ENCODE data around the gene LCN9. TPM values are rescaled to one million over a fixed set of nuclear protein-coding genes. Genes with fewer than 3 reads are reported as not detected.

Gene LCN9
- total and polyA plus RNA-seq, 9 donors = not detected

DNA sequence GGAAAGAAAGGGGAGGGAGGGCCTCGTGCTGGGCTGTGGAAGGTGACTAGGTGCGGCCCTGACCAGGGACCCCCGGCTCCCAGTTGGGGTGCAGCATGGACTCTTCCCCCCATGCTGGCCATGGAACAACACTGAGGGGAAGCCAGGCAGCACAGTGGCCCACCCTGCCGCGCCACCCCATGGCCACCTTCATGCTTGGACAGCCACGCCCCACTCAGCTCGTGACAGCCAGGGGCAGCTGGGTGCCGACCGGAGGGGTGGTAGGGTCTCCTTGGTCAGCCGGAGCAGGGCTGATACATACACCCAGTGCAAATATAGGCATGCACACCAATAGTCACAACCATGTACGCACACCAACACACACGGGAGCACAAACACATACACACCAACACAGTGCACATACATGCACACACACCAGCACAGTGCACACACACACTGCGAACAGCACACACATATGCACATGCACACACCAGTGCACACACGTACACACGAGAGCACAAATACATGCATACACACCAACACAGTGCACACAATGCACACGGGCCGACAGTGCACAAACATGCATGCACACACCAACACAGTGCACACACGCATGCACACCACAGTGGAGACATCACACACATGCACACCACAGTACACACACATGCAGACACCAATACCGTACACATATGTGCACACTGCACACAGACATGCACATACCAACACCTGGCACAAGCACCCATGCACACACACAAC is 27.9 kb downstream of the LCN9 start:
- Histone ChIP-seq H3K9me3 (no peaks in the 10 kb centered on the region), H3K36me3 (no peaks in the 10 kb centered on the region), H3K4me3 (no peak overlapping the region), H3K4me1 (ENCODE audit: insufficient read depth) (no peaks in the 10 kb centered on the region), H3K27me3 (no peaks in the 10 kb centered on the region), H3K27ac (no peak overlapping the region)
- WGBS, 3 donors = 84 to 96% (median 87%) methylated on average over 16 to 19 of the region's 19 CpGs
- no peak for DNase-seq
- intact Hi-C loops (cut with DNase I) = loop anchor here in 1 of 4 donors (10.0 kb wide), 1 partner anchor 64 kb away; no protein-coding TSS in a partner anchor
- TF ChIP-seq EP300 (IDR thresholded peaks at IDR 0.05) = no peak
- TF ChIP-seq CTCF (IDR thresholded peaks at IDR 0.05) = no peak
- TF ChIP-seq POLR2A (IDR thresholded peaks at IDR 0.05) = no peak

DNA sequence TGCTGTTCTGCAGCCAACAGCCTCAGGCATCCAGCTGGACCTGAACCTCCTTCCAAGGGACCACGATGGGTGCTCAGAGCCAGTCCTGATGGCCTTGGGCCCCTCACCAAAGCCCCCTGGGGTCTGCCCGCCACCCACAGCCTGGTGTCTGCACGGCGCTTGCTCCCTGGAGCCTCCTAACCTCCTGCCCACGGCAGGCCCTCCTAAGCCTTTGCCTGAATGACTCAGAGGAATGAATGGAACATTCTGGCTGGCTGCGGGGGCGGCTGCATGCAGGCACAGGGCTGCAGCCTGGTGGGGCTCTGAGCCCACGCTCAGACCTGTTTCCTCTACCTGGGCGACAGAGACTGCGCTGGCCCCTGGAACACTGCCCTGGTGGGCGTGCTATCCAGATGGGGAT is 29.3 kb downstream of the LCN9 start:
- Histone ChIP-seq H3K4me1 (ENCODE audit: insufficient read depth) (no peaks in the 10 kb centered on the region), H3K4me3 (no peak overlapping the region), H3K9me3 (no peaks in the 10 kb centered on the region), H3K27me3 (no peaks in the 10 kb centered on the region), H3K27ac (no peak overlapping the region), H3K36me3 (no peaks in the 10 kb centered on the region)
- intact Hi-C loops (cut with DNase I) = loop anchor here in 1 of 4 donors (10.0 kb wide), 1 partner anchor 62 kb away; no protein-coding TSS in a partner anchor
- no peak for DNase-seq
- 49 to 61% (median 52%) methylated on average over 11 of the region's 11 CpGs for WGBS, 3 donors
- no peak for TF ChIP-seq CTCF (IDR thresholded peaks at IDR 0.05)
- TF ChIP-seq POLR2A (IDR thresholded peaks at IDR 0.05) = no peak
- TF ChIP-seq EP300 (IDR thresholded peaks at IDR 0.05) = no peak

GRCh38 chr9:135693265-135693664 is 30.2 kb downstream of the LCN9 start:
- H3K27me3 ChIP-seq = no peaks in the 10 kb centered on the region

DNA sequence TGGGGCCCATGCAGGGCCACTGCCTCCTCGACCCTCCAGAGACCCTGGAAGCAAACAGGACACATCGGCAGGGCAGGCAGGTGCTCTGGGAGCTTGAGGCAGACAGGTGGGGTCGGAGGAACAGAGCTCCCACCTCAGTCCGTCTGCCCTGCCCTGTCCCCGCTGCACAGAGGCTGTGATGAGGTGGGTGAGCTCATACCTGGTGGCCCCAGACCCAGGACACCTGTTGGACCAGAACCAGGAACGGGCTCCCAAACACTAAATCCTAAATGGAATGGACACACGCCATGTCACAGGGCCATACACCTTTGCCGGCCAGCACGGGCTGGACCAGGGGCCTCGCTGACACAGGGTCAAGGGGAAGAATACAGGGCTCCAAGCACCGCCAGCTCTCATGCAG is 30.7 kb downstream of the LCN9 start:
- no peaks in the 10 kb centered on the region for H3K4me1 ChIP-seq (ENCODE audit: insufficient read depth)
- intact Hi-C loops (cut with DNase I) = loop anchor here in 1 of 4 donors (10.0 kb wide), 1 partner anchor 61 kb away; no protein-coding TSS in a partner anchor
- DNase-seq = no peak
- 82 to 90% (median 85%) methylated on average over 11 of the region's 11 CpGs for WGBS, 3 donors
- no peak overlapping the region for H3K4me3 ChIP-seq
- H3K9me3 ChIP-seq = no peaks in the 10 kb centered on the region
- no peak overlapping the region for H3K27ac ChIP-seq
- no peaks in the 10 kb centered on the region for H3K36me3 ChIP-seq
- TF ChIP-seq POLR2A (IDR thresholded peaks at IDR 0.05) (no peak), EP300 (IDR thresholded peaks at IDR 0.05) (no peak), CTCF (IDR thresholded peaks at IDR 0.05) (no peak)
- H3K27me3 ChIP-seq = no peaks in the 10 kb centered on the region

More at GRCh38 chr9:135693265-135693664, 30.2 kb downstream of the LCN9 start:
- H3K4me1 ChIP-seq (ENCODE audit: insufficient read depth) = no peaks in the 10 kb centered on the region
- H3K9me3 ChIP-seq = no peaks in the 10 kb centered on the region
- no peak overlapping the region for H3K4me3 ChIP-seq
- TF ChIP-seq EP300 (IDR thresholded peaks at IDR 0.05) = no peak
- TF ChIP-seq POLR2A (IDR thresholded peaks at IDR 0.05) = no peak
- TF ChIP-seq CTCF (IDR thresholded peaks at IDR 0.05) = no peak
- no peak overlapping the region for H3K27ac ChIP-seq
- DNase-seq = no peak
- intact Hi-C loops (cut with DNase I) = loop anchor here in 1 of 4 donors (10.0 kb wide), 1 partner anchor 62 kb away; no protein-coding TSS in a partner anchor
- 84 to 88% (median 84%) methylated on average over 16 of the region's 16 CpGs for WGBS, 3 donors
- no peaks in the 10 kb centered on the region for H3K36me3 ChIP-seq
